ENCODE measurements around the gene TPCN1.
"Not testable (repeated sequence)": the region's sequence is repeated elsewhere in the genome, so short reads cannot be mapped to it uniquely, and the experiment has no call there.

TPCN1 gene

GRCh38 chr12:113200021-113200797, 21.1 kb upstream of the TPCN1 start:
- Histone ChIP-seq H3K27me3 (ENCODE audit: insufficient read depth, low read length) (no peaks in the 10 kb centered on the region), H3K4me1 (ENCODE audit: insufficient read depth, low read length) (no peaks in the 10 kb centered on the region), H3K36me3 (ENCODE audit: insufficient read depth, low read length) (no peaks in the 10 kb centered on the region), H3K4me3 (ENCODE audit: low read length) (no peak overlapping the region), H3K9me3 (ENCODE audit: low read length) (no peaks in the 10 kb centered on the region), H2AFZ (ENCODE audit: low read depth, low read length) (no peak overlapping the region)

GRCh38 chr12:113201187-113202177, 19.8 kb upstream of the TPCN1 start:
- H2AFZ ChIP-seq (ENCODE audit: low read depth, low read length): no peak overlapping the region

GRCh38 chr12:113202300-113203075, 18.8 kb upstream of the TPCN1 start:
- Histone ChIP-seq H2AFZ (ENCODE audit: low read depth, low read length) (no peak overlapping the region), H3K4me3 (ENCODE audit: low read length) (no peak overlapping the region), H3K9me3 (ENCODE audit: low read length) (no peaks in the 10 kb centered on the region), H3K36me3 (ENCODE audit: insufficient read depth, low read length) (no peaks in the 10 kb centered on the region), H3K27me3 (ENCODE audit: insufficient read depth, low read length) (no peaks in the 10 kb centered on the region), H3K4me1 (ENCODE audit: insufficient read depth, low read length) (no peaks in the 10 kb centered on the region)

More at GRCh38 chr12:113201187-113202177, 19.8 kb upstream of the TPCN1 start:
- no peak overlapping the region for H3K4me3 ChIP-seq (ENCODE audit: low read length)
- H3K27me3 ChIP-seq (ENCODE audit: insufficient read depth, low read length): no peaks in the 10 kb centered on the region
- H3K9me3 ChIP-seq (ENCODE audit: low read length): no peaks in the 10 kb centered on the region
- no peaks in the 10 kb centered on the region for H3K36me3 ChIP-seq (ENCODE audit: insufficient read depth, low read length)
- no peaks in the 10 kb centered on the region for H3K4me1 ChIP-seq (ENCODE audit: insufficient read depth, low read length)

- H3K4me3 ChIP-seq (ENCODE audit: low read length): no peak overlapping the region
- H3K27me3 ChIP-seq (ENCODE audit: insufficient read depth, low read length): no peaks in the 10 kb centered on the region
- H2AFZ ChIP-seq (ENCODE audit: low read depth, low read length): no peak overlapping the region
- H3K4me1 ChIP-seq (ENCODE audit: insufficient read depth, low read length): no peaks in the 10 kb centered on the region
- no peaks in the 10 kb centered on the region for H3K36me3 ChIP-seq (ENCODE audit: insufficient read depth, low read length)
- no peaks in the 10 kb centered on the region for H3K9me3 ChIP-seq (ENCODE audit: low read length)
These were observed 17.2 kb upstream of the TPCN1 start for GRCh38 chr12:113203852-113204760.

GRCh38 chr12:113204804-113205203, 16.5 kb upstream of the TPCN1 start:
- no peaks in the 10 kb centered on the region for H3K27me3 ChIP-seq (ENCODE audit: insufficient read depth, low read length)

GRCh38 chr12:113206802-113207201, 14.5 kb upstream of the TPCN1 start:
- H3K4me3 ChIP-seq (ENCODE audit: low read length); H2AFZ ChIP-seq (ENCODE audit: low read depth, low read length); H3K9me3 ChIP-seq (ENCODE audit: low read length); H3K27me3 ChIP-seq (ENCODE audit: insufficient read depth, low read length); H3K36me3 ChIP-seq (ENCODE audit: insufficient read depth, low read length); H3K4me1 ChIP-seq (ENCODE audit: insufficient read depth, low read length): not testable (repeated sequence)

More at GRCh38 chr12:113204804-113205203, 16.5 kb upstream of the TPCN1 start:
- Histone ChIP-seq H3K36me3 (ENCODE audit: insufficient read depth, low read length) (no peaks in the 10 kb centered on the region), H3K9me3 (ENCODE audit: low read length) (no peaks in the 10 kb centered on the region), H3K4me1 (ENCODE audit: insufficient read depth, low read length) (no peaks in the 10 kb centered on the region), H3K4me3 (ENCODE audit: low read length) (no peak overlapping the region), H2AFZ (ENCODE audit: low read depth, low read length) (no peak overlapping the region)

- Histone ChIP-seq H3K36me3 (ENCODE audit: insufficient read depth, low read length) (no peaks in the 10 kb centered on the region), H3K4me3 (ENCODE audit: low read length) (no peak overlapping the region), H3K9me3 (ENCODE audit: low read length) (no peaks in the 10 kb centered on the region), H2AFZ (ENCODE audit: low read depth, low read length) (no peak overlapping the region), H3K27me3 (ENCODE audit: insufficient read depth, low read length) (no peaks in the 10 kb centered on the region), H3K4me1 (ENCODE audit: insufficient read depth, low read length) (peaks cover 3% of the 10 kb centered on the region)
These were observed 13.6 kb upstream of the TPCN1 start for GRCh38 chr12:113207613-113208040.

GRCh38 chr12:113208041-113208934, 13.0 kb upstream of the TPCN1 start:
- Histone ChIP-seq H2AFZ (ENCODE audit: low read depth, low read length) (no peak overlapping the region), H3K36me3 (ENCODE audit: insufficient read depth, low read length) (no peaks in the 10 kb centered on the region), H3K4me3 (ENCODE audit: low read length) (no peak overlapping the region), H3K9me3 (ENCODE audit: low read length) (no peaks in the 10 kb centered on the region), H3K4me1 (ENCODE audit: insufficient read depth, low read length) (peaks cover 4% of the 10 kb centered on the region), H3K27me3 (ENCODE audit: insufficient read depth, low read length) (no peaks in the 10 kb centered on the region)

GRCh38 chr12:113211160-113211559, 10.1 kb upstream of the TPCN1 start:
- Histone ChIP-seq H3K9me3 (ENCODE audit: low read length) (no peaks in the 10 kb centered on the region), H3K4me3 (ENCODE audit: low read length) (no peak overlapping the region)

GRCh38 chr12:113214895-113215400, 6.3 kb upstream of the TPCN1 start:
- H3K9me3 ChIP-seq (ENCODE audit: low read length): no peaks in the 10 kb centered on the region
- H3K27me3 ChIP-seq (ENCODE audit: insufficient read depth, low read length): no peaks in the 10 kb centered on the region
- H3K4me3 ChIP-seq (ENCODE audit: low read length): no peak overlapping the region
- no peaks in the 10 kb centered on the region for H3K36me3 ChIP-seq (ENCODE audit: insufficient read depth, low read length)
- H2AFZ ChIP-seq (ENCODE audit: low read depth, low read length): no peak overlapping the region
- peaks cover 4% of the 10 kb centered on the region for H3K4me1 ChIP-seq (ENCODE audit: insufficient read depth, low read length)

More at GRCh38 chr12:113211160-113211559, 10.1 kb upstream of the TPCN1 start:
- no peak overlapping the region for H2AFZ ChIP-seq (ENCODE audit: low read depth, low read length)
- H3K27me3 ChIP-seq (ENCODE audit: insufficient read depth, low read length): no peaks in the 10 kb centered on the region
- no peaks in the 10 kb centered on the region for H3K36me3 ChIP-seq (ENCODE audit: insufficient read depth, low read length)
- peaks cover 4% of the 10 kb centered on the region for H3K4me1 ChIP-seq (ENCODE audit: insufficient read depth, low read length)

GRCh38 chr12:113216027-113216426, 5.2 kb upstream of the TPCN1 start:
- H3K4me1 ChIP-seq (ENCODE audit: insufficient read depth, low read length): peaks cover 7% of the 10 kb centered on the region
- H3K9me3 ChIP-seq (ENCODE audit: low read length): no peaks in the 10 kb centered on the region
- H3K36me3 ChIP-seq (ENCODE audit: insufficient read depth, low read length): no peaks in the 10 kb centered on the region
- no peak overlapping the region for H3K4me3 ChIP-seq (ENCODE audit: low read length)
- H3K27me3 ChIP-seq (ENCODE audit: insufficient read depth, low read length): no peaks in the 10 kb centered on the region
- no peak overlapping the region for H2AFZ ChIP-seq (ENCODE audit: low read depth, low read length)
